Skin epidermis (tissue), 12 donors: Measurements from ENCODE around the gene NAXD.

ENCODE experiments used
- H3K27ac ChIP-seq, 21 experiments: fragments of 200-600 bp; sonication (generic) in 11 of 21; one replicate each; pipeline ENCODE4 v1.5.0; 2020; ENCODE audit warnings: mild to moderate bottlenecking in 3 of 21, inconsistent platforms in 2 of 21, moderate library complexity in 2 of 21
- H3K4me3 ChIP-seq, 7 experiments: fragments of 200-600 bp; sonication (generic) in 2 of 7; one replicate each; pipeline ENCODE4 v1.5.0; 2020; ENCODE audit warnings: inconsistent platforms in 2 of 7, mild to moderate bottlenecking in 2 of 7, moderate library complexity in 1 of 7

The NAXD gene

GRCh38 chr13:110683921-110684320, 68.6 kb downstream of the NAXD start:
- H3K27ac ChIP-seq: no peak overlapping the region
- H3K4me3 ChIP-seq: no peak overlapping the region

GRCh38 chr13:110684388-110685056, 69.2 kb downstream of the NAXD start:
- no peak overlapping the region for H3K27ac ChIP-seq
- H3K4me3 ChIP-seq: no peak overlapping the region

GRCh38 chr13:110685305-110686020, 70.1 kb downstream of the NAXD start:
- Histone ChIP-seq H3K4me3 (no peak overlapping the region), H3K27ac (no peak overlapping the region)

- H3K4me3 ChIP-seq: no peak overlapping the region
- H3K27ac ChIP-seq: no peak overlapping the region
These were observed 72.4 kb downstream of the NAXD start for GRCh38 chr13:110687736-110688135.

GRCh38 chr13:110689041-110689440, 73.7 kb downstream of the NAXD start:
- Histone ChIP-seq H3K4me3 (no peak overlapping the region), H3K27ac (no peak overlapping the region)
